Glomerular visceral epithelial cell (primary cell): ENCODE data around the gene KHK.

Experiments used
- DNase-seq: peaks from one replicate; pipeline ENCODE4 v3.0.0-alpha.2; 2016; ENCODE audit errors: extremely low spot score

The KHK gene

DNA sequence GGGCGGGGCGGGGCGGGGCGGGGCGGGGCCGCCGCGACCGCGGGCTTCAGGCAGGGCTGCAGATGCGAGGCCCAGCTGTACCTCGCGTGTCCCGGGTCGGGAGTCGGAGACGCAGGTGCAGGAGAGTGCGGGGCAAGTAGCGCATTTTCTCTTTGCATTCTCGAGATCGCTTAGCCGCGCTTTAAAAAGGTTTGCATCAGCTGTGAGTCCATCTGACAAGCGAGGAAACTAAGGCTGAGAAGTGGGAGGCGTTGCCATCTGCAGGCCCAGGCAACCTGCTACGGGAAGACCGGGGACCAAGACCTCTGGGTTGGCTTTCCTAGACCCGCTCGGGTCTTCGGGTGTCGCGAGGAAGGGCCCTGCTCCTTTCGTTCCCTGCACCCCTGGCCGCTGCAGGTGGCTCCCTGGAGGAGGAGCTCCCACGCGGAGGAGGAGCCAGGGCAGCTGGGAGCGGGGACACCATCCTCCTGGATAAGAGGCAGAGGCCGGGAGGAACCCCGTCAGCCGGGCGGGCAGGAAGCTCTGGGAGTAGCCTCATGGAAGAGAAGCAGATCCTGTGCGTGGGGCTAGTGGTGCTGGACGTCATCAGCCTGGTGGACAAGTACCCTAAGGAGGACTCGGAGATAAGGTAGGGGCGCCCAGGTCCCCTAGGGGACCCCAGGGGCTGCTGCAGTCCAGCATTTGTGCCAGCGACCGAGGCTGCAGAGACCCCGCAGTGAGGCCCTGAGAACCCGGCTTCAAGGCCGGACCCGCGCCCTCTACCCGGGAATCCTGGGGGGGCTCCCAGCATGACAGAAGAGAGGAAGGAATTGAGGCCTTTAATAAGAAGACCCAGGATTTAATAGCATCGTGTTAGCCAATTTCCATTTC is at the start of gene KHK:
KHK (plus strand) TSS at position 49 of the 870 bp plus-strand sequence; CDS start at position 537, 488 bp downstream.
- DNase-seq: no peak

DNA sequence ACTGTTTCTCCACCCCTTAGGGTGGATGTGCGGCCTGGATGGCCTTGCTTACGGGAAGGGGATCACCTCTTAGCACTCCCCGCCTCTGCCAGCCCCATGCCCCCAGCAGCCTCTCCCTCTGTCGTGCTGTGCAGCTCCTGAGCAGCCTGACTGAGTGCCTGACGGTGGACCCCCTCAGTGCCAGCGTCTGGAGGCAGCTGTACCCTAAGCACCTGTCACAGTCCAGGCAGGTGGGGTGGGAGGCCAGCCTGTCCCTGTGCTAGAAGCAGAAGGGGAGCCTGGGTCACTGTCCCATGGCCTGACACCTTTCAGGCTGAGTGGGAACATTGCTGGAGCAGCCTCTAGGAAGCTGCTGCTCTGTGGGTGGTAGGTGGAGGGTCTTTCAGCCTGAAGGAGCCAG is 48.6 kb upstream of the KHK start:
- no peak for DNase-seq

DNA sequence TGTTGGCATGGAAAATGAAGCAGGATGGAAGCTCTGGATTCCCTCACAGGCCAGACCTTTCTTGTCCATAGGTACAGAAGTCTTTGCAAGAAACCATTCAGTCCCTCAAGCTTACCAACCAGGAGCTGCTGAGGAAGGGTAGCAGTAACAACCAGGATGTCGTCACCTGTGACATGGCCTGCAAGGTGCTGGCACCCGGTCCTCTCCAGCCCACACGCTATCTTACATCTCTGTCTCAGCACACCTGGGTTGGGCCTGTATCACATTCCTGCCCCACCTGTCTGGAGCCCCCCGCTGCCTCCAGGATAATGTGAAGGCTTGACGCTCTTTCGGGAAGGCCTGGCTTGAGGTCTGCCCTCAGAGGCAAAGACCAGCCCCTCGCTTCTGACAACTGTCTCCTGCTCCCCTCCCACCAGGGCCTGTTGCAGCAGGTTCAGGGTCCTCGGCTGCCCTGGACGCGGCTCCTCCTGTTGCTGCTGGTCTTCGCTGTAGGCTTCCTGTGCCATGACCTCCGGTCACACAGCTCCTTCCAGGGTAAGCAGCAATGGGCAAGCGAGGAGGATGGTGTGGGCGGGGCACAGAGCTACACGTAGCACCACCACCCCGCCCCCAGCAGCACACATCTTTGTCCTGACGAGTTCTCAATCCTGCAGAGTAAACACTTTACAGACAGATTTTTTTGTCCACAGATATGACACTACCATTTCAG is 47.8 kb upstream of the KHK start:
- no peak for DNase-seq

DNA sequence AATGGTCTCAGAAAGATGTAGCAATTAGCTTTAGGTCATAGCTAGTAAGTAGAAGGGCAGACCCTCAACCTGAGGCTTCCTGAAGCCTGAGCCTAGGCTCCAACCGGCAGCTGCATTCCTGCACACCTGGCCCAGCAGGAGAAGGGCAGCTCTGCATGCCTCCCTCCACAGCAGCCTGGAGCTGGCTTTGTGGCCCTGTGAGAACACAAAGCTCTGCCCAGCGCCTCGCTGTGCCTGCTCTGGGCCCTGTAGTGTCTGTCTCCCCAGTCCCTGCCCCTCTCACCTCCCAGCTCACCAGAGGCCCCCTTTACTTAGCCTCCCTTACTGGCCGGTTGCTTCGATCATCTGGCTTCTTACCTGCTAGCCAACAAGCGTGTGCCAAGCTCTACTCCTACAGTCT is 47.1 kb upstream of the KHK start:
- DNase-seq: no peak

DNA sequence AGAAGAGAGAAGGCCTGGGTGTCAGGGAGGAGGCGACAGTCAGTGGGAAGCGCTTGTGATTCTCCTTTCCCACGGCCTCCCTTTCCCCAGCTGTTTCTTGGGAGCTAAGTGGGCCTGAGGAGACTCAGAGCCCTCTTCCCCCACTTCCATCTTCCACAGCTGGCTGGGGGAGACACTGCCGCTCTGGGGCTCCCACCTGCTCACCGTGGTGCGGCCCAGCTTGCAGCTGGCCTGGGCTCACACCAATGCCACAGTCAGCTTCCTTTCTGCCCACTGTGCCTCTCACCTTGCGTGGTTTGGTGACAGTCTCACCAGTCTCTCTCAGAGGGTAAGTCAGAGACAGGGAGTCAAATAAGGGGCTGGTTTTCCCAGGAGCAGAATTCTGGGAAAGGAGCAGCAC is 46.7 kb upstream of the KHK start:
- no peak for DNase-seq

DNA sequence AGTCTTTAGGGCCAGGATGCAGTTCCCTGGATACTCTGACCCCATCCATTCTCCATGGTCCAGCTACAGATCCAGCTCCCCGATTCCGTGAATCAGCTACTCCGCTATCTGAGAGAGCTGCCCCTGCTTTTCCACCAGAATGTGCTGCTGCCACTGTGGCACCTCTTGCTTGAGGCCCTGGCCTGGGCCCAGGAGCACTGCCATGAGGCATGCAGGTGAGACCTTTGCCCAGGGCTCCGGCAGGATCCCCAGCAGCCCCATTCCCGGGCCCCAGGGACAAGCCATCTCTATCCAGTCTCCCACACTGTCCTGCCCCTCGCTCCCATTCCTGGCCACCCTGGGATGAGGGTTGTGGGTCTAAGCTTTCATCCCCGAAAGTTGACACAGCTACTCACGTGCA is 46.3 kb upstream of the KHK start:
- DNase-seq: no peak

DNA sequence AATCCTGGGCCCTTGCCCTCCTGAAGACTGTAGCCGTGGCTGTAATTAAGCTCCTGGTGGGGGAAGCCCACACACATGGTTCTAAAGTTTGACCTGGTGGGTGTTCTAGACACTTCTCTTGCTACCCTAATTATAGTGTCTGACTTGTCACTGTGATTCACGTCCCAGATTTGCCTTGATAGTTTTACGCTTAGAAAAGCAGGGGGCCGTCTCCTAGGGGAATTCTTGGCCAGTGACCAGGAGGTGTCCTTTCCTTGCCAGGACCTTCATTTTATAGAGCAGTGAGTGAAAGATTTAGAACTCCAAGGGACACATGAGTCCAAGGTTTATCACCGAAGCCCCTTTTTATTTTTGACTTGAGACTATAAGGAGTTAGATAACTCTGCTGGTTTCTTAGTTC is 44.8 kb upstream of the KHK start:
- peak; percentile 31 for DNase-seq

DNA sequence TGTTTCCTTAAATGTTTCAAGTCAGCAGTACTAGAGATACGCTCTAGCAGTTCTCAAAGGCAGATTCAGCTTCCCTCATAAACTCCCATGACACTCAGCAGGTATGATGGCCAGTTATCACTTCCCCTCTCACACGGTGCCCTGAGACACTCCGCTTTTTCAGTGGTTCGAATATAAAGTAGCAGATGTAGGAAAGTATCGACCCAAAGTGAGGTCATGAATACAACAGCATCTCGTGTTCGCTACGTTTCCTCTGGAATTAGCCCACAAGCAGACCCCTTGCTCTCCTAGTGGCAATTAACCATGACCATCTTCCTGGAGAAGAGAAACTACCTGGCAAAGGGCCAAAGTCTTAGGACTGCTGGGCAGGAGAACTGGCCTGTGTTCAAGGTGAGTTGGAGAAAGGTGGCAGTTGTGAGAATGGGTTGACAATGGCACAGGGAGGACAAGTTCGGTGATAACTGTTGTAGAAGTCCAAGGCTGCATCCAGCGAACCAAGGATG is 44.4 kb upstream of the KHK start:
- peak; percentile 16 for DNase-seq

DNA sequence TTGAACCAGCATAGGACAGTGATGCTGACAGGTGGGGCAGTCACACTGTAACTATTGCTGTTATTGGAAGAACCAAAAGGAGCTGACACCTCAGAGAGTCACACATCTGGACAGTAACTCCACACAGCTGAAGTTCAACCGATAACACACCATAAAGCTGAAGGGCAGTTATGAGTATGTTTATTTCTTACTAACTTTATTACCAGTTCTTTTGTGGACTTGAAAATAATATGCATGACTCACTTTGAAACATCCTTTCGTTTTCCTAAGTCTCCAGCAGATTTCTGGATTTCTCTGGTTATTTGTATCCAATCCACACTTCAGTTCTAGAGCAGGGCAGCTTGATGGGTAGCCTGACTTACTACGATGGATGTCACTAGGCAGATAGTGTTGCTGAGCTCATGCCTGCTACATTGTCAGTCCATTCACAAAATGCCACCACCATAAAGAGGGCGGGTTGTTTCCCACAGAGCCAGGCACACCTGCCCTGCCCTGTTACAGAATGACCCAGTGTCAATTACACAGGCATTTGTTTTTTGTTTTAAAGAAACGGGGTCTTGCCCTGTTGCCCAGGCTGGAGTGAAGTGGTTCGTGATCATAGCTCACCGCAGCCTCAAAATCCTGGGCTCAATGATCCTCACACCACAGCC is 43.5 kb upstream of the KHK start:
- no peak for DNase-seq

DNA sequence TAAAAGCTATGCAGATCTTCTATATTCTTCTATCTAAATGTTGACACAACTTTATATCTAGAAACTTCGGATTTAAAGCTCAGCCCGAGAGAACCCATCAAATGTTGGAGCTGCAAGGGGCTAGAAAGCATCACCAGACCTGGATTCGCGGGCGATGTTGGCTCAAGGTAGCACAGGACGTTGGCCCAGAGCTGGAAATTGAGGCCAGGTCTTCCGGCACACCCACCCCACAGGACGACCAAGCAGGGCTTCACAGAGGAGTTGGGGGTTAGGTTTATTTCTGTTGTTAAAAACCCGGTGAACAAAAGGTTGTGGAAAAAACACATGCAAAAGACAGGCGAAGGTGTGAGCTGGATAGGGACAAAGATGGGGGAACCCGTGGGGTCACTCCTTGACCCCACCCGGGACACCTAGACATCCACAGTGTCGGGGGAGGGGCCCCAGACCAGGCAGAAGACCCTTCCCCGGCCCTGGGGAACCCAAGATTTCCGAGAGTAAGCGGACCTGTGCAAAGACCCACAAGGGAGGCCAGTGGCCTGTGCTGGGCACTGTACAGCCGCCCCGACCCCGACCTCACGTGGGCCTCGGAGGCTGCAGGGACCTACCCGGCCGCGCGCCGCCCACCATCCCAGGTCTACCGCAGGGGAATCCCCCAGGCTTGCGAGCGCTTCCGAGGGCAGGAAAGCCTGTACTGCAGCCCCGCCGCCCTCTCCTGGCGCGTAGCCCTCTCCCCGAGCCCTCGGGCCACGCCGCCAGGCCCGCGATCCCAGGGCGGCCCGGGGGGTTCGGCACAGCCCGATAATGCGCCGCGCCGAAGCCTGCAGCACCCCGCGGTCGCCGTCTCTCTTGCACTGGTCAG is 36.9 kb upstream of the KHK start:
- peak; percentile 52 for DNase-seq

DNA sequence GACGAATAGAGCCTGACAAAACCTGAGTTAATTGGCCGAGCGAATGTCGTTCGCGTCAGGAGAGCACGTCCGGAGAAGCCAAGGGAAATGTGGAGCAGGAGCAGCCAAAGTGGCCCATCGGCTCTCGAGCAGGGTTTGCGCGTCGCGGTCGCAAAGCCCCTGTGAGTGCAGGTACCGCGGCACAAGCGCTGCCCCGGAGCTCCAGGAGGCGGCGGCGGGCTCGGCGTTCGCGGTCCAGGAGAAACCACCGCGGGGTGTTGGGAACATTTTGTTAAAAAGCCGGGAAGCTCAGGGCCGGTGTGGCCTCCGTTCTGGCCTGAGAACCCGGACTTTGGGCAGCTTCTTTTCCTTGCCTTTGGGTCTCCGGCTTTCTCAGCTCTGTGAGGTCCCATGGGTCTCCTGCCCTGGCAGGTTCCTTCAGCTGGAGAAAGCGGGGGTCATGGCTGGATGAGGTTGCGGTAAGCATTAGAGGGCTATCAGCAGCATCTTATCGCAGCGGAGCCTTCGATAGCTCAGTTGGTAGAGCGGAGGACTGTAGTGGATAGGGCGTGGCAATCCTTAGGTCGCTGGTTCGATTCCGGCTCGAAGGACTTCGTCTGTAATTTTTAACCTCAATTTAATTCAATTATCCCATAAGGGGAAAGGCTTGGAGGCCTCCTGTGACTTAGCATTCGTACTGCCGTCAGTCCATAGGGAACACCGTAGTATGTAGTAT is 36.1 kb upstream of the KHK start:
- DNase-seq: peak; percentile 94

DNA sequence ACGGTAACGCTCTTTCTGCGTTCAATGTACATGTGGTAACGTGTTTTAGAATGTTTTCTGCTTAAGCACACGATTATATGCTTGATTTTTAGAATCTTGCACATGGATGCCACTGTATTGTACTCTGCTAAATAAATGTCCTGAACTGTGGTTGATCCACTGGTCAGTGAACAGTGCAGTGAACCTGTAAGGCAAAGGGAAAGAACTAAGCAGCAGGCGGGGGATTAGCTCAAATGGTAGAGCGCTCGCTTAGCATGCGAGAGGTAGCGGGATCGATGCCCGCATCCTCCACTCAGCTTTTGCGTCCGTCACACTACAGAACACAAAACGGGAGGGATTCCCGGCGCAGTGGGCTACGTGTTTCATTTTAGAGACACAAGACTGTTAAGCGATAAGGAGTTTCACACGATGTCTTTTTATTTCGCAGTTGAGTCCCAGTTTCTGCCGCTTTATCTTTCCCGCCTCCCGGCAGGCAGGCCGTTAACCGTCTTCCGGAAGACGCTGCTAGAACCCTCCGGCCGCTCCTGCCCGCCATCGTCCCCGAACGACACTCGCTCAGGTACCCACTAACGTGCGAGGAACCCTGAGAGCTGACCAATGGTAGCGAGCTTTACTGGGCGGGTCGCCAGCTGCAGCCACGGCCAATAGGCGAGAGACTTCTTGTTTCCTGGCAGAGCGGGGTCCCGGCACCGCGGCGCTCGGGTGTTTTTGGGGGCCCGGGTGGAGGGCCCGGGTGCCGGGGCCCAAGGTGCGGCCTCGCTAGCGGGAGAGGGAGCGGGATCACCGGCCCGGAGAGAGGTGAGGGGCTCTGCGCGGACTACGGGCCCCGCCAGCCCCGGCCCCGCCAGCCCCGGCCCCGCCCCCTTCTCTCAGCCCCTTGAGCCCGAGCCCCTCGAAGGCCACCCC is 35.3 kb upstream of the KHK start, which contains the start of gene AGBL5:
AGBL5 (plus strand) TSS at position 673 of the 906 bp plus-strand sequence. CDS start 1,291 bp downstream, outside the sequence.
- DNase-seq: peak; percentile 93

DNA sequence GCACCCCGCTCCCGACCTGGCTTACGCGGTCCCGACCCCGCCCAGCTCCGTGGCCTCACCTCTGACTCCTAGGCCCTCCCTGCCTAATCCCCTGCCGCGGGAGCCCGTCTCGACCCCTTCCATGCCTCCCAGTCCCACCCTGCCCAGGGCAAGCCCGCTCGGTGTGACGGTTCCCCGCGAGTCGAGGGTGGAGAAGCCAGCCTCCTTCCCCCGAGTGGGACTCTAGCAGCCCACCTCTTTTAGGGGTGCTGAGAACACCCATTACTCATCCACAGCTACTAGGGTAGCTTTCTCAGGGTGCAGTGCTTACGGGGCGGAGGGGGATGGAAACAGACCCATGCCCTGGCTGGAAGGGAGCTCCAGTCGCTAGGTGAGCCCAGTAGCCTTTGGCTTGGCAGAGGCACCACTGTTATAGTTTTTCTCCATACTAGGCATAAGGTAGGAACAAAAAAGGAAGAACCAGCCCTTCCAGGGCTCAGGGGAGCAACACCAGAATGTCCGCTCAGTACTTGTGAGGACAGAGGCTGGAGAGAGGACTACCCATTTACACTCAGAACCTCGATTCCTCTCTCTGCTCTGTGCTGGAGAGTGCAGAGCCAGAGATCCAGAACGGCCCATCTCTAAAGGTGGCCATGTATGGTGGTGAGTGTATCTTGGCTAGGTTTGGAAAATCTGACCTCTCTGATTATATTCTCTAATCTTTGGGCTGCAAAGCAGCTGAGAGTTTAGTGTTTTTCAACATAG is 34.5 kb upstream of the KHK start:
- no peak for DNase-seq

DNA sequence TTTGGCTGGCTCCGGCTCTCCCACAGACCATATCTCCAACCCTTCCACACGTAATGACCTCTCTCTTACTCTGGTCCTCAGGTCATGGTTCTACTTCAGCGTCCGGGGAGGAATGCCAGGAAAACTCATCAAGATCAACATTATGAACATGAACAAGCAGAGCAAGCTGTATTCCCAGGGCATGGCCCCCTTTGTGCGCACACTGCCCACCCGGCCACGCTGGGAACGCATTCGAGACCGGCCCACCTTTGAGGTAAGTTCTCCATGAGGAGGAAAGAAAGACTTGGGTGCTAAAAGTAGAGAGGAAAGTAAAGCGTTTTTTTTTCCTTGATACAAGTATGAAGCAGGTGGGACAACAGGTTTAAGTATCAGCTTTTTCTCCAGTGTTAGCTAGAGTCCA is 33.3 kb upstream of the KHK start:
- DNase-seq: no peak

DNA sequence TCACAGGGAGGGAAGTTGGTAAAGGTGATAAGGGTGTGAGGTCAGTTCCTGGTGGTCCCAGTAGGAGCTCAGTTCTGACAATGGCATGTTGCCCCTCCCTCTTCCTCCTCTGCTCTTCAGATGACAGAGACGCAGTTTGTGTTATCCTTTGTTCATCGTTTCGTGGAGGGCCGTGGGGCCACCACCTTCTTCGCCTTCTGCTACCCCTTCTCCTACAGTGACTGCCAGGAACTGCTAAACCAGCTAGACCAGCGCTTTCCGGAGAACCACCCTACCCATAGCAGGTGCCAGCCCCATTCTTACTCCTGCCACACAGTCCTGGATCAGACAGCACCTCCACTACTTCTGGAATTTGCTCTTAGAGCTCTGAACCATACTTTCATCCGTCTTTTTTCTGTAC is 32.8 kb upstream of the KHK start:
- DNase-seq: no peak

DNA sequence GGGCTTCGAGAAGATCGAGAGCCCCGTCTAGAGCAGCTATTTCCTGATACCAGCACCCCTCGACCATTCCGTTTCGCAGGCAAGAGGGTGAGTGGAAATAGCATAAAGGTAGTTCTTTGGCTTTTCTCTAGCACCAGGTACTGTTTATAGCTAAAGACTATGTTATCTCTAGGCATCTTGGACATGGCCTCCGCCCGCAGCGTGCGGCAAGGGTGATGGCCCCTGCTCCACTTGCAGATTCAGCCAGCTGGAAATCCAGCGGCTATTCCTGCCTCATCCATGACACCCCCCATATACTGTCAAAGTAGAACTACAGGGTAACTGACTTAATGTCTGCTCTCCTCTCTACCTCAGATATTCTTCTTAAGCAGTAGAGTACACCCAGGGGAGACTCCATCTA is 31.9 kb upstream of the KHK start:
- DNase-seq: no peak

DNA sequence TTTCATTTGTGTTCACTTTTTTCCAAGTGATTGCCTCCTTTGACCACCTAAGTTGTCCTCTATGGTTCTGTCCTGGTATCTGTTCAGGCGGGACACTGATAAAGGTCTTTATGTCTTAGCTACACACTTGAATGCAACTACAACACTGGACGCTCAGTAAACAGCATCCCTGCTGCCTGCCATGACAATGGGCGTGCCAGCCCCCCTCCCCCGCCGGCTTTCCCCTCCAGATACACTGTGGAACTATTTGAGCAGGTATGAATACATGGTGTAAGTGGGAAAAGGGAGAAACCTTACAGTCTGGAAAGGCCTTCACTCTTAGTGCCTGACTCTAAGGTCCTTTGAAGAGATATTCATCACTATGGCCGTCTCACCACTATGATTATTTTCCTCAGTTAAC is 29.4 kb upstream of the KHK start:
- no peak for DNase-seq

DNA sequence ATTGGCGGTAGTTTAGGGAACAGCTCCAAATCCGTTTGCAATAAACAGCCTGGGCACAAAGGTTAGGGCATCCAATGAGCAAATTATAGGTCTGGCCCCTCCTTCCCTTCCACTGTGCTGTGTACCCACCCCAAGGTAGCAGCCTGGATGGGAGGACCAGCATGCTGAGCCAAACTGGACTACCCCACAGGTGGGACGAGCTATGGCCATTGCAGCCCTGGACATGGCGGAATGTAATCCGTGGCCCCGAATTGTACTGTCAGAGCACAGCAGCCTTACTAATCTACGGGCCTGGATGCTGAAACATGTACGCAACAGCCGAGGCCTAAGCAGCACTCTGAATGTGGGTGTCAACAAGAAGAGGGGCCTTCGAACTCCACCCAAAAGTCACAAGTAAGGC is 28.4 kb upstream of the KHK start:
- no peak for DNase-seq
